NB4 (cell line): ENCODE measurements around the gene TNFRSF25.

Experiments
- MYC ChIP-seq: IDR thresholded peaks from 2 replicates; pipeline ENCODE4 v1.6.1; 2011; ENCODE audit warnings: low read depth, low read length
- POLR2A ChIP-seq: IDR thresholded peaks from 2 replicates; pipeline ENCODE4 v1.6.1; 2011; ENCODE audit warnings: mild to moderate bottlenecking; ENCODE audit not compliant: insufficient read length; ENCODE audit errors: extremely low read depth
- TF ChIP-seq, protein P1 (sequence below): IDR thresholded peaks from one replicate; pipeline ENCODE4 v1.5.1; 2012; ENCODE audit warnings: low read depth, low read length

DNA sequence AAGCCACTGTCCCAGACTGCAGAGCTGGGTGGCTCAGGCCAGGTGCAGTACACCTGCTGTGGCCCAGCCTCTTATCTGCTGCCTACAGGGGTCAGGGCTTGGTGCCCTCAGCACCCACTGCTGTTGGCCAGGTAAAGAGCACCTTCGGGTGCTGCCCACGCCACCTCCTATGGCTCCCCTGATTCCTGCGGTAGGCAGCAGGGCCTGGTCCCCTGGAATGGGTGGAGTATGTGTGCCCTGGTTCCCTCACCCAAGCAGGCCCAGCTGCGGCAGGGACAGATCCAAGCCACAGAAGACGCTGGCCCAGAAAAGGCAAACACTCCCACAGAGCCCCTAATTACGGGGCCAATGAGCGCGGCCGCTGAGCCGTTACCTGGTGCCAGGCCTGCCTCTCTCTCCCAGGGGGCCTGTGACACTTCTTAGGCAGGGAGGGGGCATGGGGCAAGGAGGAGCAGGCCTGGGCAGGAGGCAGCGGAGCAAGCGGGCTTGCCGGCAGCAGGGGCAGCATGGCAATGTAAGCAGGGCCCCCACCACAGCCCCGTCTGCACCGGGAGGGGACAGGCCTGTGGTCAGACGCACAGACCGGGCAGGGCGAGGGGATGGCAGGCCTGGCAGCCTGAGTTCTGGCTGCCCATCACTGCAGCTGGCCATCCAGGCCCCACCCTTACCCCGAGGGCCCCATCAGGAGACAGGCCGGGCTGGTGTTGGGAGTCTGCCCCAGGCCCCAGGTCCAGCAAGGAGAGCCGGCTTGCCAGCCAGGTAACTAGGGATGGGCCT lies 22.4 kb downstream of the TNFRSF25 start:
- TF ChIP-seq, protein P1, sequence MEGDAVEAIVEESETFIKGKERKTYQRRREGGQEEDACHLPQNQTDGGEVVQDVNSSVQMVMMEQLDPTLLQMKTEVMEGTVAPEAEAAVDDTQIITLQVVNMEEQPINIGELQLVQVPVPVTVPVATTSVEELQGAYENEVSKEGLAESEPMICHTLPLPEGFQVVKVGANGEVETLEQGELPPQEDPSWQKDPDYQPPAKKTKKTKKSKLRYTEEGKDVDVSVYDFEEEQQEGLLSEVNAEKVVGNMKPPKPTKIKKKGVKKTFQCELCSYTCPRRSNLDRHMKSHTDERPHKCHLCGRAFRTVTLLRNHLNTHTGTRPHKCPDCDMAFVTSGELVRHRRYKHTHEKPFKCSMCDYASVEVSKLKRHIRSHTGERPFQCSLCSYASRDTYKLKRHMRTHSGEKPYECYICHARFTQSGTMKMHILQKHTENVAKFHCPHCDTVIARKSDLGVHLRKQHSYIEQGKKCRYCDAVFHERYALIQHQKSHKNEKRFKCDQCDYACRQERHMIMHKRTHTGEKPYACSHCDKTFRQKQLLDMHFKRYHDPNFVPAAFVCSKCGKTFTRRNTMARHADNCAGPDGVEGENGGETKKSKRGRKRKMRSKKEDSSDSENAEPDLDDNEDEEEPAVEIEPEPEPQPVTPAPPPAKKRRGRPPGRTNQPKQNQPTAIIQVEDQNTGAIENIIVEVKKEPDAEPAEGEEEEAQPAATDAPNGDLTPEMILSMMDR: no peak
- TF ChIP-seq POLR2A: no peak
- no peak for TF ChIP-seq MYC
